SKM-1 treated with dmso at 0.1 percent for 144 hours (cell line): ENCODE measurements around the gene GBP7.
A peak's percentile ranks its signal among the peaks of the same experiment; 100 is the strongest.
"Not testable (repeated sequence)": the region's sequence is repeated elsewhere in the genome, so short reads cannot be mapped to it uniquely, and the experiment has no call there.

ENCODE experiments used
- DNase-seq: peaks from one replicate; lab custom pipeline; 2025; ENCODE audit not compliant: unreplicated experiment; lab: John Stamatoyannopoulos, UW

GBP7 gene

DNA sequence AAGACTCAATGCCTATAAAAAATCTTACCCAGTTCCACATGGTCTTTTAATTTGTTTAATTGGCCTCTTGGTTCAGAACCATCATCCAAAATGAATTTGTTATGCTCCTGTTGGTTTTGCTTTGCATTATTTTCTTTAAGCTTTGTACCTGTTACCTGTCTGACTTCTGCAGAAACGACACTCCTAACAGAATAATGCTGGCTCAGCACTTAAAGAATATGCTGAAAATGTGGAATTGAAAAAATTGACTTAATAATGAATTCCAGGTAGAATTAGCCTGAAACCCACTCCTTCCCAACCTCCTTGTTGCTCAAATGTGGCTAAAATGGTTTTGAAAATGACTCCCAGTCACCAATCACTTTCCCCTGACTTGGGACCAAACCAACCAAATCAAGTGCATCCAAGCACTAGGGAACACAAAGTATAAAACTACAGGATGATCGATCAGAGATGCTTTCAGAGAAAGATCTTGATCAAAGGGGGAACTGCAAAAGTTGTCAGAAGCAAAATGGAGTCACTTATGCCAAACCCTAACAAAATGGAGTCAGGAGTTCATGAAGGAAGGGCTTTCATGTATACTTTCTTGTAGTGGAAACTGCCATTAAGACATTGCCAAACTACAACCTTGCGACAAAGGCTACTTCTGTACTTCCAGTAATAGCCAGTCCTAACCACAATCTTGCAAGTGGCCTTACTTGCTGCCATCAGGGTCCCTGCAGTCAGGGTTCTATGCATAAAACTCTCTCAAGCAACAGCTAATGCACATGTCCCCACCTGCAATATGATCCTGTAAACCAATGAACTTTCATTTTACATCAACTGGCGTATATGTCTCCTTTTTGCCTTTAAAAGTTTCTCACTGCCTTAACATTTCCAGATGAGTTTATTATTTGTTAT, 5.4 kb downstream of the GBP7 start:
- no peak for DNase-seq

DNA sequence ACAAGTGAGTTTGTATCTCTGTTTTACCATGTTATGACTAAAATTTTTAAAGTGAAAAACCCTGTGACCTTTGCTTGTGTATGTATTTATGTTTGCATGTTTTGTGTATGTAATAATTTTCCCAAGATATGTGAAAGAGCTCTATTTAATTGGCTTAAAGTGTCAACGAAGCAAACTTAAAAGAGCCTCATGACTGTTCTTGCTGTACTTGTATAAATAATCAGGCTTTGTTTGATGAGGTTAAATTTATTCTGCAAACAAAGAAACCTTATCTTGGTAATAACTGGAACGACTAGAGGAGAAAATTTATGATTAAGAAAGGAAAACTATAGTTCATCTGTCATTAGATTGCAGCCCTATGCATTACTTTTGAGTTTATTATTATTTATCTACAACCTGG, 6.6 kb downstream of the GBP7 start:
- no peak for DNase-seq

DNA sequence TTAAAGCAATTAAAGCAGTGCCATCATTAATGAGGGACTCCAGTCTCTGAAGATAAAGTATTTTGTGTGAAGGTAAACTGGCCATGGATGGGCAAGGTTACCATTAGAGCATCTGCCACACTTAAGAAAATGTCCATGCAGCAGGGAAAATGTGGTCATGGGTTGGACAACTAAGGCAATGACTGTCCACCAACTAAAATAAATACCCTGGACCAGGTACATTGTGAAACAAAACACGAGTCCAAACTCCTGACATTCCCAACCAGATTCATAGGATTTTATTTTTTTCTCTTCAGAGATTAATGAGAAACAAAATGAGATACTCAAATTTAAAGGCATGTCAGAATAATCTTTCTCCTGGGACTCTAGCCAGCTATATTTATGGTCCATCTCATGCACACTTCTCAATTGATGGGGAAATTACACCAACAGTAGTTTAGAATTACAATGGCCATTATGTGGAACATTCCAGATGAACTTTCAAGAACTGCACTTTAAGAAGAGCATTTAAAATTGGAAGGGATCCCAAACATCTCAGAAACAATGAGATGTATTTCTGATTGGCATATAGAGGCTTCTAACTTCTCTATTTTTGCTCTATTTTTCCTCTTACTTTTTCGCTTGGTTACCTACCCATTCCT, 8.1 kb downstream of the GBP7 start:
- no peak for DNase-seq

DNA sequence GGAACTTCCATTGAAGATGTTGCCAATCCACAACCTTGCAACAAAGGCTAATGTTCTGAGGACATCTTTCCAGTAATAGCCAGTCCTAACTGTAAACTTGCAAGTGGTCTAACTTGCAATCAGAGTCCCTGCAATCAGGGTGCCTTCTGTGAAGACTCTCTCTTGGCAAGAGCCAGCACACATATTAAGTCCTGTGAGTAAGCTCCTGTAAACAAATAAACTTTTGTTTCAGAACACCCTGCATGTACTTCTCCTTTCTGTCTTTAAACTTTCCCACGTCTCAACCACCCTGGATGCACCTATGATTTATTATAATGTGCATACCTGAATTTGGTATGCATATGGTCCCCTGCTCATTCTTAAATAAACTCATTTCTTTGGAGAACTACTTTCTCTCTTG, 9.1 kb downstream of the GBP7 start:
- no peak for DNase-seq

DNA sequence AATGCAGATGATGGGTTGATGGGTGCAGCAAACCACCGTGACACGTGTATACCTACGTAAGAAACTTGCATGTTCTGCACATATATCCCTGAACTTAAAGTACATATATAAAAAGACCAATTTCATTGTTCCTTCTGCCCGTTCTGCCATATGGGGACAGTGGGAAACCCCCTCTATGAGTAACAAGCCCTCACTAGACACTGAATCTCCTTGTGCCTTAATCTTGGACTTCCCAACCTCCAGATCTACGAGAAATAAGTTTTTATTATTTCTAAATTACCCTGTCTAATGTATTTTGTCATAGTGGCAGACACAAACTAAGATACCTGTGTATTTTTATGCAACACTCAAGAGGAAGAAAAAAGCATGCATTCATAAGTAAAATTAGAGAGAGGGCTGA, 10.0 kb downstream of the GBP7 start:
- DNase-seq, result no peak

DNA sequence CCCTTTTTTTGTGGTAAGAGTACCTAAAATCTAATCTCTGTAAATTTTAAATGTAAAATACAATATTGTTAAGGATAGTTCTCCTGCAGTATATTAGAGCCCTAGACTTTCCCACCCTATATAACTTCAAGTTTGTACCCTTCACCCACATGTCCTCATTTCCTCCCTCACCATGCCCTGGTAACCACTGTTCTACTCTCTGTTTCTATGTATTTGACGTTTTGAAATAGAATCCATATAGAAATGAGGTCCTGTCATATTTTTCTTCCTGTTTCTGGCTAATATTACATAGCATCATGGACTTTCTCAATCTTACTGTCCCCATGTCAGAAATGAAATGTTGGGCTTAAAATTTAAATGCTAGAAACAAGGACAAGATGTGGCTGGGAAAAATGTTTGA, 24.8 kb downstream of the GBP7 start:
- no peak for DNase-seq

DNA sequence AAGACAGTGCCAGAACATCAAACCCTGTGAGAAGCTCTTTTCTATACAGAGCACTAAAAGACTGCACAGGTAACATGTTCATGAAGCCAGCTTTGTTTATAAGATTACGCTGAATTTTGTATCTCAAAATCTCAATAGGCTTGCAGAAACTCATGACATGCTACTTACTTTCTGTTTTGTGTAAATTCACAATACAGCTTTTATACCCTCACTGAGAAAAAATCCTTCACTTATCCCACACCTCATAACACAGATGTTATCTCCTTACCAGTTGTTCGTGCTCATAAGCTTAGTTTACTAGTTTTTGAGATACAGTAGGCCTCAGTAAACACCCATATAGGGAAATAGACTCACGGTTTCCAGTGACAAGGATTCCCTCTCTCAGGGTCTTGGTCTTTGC, 25.8 kb downstream of the GBP7 start:
- no peak for DNase-seq

DNA sequence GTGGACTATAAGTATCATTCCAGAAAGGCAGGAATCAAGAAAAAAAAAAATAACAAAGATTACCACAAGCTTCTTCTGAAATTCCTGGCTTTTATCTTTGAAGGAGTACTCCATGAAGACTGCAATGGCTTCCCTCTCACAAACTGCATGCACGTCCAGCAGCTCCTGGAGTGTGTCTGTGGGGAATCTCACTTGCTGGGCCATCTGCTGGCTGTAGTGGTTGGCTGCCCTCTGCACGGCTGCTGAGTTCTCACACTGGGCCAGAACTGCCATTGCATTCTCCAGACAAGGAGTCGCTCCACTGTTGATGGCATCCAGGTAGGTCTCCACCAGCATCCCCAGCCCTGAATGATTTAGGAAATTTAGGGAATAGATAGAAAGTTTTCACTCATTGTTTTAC, 26.6 kb downstream of the GBP7 start:
- DNase-seq, result no peak

DNA sequence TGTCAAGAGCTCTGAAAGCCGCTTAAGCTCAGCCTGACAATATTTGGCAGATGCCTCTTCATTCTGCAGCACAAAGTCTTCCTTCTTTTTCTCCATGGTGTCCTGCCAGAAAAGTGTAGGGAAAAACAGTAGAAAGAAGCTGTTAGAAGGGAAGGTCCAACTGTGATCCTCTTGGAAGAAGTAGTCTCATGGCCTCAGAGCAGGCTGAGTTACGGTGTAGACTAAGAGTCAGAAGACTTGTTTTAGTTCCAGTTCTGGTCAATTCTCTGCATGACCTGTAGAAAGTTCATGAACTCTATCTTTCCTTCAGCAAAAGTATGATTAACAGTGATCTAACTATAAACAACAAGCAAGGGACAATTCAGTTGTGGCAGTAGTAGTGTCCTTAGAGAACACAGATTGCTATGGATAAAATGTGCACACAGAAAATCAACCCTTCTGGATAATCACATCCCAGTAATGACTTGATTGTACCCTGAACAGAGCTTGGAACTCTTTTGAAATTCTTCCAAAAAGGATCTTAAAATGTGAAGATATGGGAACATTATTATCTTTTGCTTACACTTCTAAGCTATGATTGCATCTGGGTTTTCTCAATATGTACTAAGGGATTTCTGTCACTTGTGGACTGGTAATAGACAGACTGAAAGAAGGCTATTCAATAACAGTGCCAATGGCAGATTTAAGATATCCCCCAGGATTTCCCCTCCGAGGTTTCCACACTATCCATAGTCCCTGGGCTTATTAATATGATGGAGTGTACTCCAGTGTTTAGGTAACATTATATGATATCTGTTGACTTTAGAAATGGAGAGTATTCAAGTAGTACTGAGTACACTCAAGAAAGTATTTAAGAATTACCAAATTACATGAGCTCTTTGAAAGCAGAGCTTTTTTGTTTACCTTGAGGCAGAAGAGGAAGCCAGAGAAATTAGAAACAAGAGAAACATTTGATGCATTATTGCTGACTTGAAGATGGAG, 27.8 kb downstream of the GBP7 start:
- no peak for DNase-seq

DNA sequence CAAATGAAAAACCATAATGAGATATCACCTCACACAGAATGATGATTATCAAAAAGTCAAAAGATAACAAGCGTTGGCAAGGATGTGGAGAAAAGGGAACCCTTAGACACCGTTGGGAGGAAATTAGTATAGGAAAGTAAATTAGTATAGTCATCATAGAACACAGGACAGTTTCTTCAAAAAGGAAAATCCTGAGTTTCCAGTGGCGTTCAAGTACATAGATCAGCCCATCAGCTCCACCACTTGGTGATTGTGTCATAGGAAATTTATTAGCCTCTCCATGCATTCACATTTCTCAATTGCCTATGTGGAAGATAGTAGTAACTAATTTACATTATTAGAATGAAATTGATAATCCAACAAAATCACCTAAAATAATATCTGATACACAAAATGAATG, 29.1 kb downstream of the GBP7 start:
- DNase-seq, result no peak

DNA sequence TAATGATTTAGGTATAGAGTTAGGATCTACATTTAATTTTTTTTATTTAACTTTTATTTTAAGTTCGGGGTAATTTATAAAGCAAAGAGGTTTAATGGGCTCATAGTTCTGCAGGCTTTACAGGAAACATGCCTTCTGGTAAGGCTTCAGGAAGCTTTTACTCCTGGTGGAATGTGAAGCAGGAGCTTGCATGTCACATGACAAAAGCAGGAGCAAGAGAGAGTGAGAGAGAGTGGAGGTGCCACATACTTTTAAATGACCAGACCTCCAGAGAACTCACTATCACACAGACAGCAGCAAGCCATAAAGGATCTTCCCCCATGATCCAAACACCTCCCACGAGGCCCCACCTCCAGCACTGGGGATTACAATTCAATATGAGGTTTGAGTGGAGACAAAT, 32.3 kb downstream of the GBP7 start:
- DNase-seq, result no peak

DNA sequence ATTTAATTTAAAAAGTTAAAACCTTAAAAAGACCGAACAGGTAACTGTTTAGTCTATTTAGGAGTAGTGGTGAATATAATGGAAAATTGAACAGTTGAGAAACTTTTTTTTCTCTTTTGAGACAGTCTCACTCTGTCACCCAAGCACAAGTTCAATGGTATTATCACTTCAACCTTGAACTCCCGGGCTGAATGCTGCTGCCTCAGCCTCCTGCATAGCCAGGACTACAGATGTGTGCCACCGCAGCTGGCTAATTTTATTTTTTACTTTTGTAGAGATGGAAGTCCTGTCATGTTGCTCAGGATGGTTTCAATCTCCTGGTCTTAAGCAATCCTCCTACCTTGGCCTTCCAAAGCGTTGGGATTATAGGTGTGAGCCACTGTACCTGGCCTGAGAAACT, 33.6 kb downstream of the GBP7 start:
- DNase-seq, result no peak

DNA sequence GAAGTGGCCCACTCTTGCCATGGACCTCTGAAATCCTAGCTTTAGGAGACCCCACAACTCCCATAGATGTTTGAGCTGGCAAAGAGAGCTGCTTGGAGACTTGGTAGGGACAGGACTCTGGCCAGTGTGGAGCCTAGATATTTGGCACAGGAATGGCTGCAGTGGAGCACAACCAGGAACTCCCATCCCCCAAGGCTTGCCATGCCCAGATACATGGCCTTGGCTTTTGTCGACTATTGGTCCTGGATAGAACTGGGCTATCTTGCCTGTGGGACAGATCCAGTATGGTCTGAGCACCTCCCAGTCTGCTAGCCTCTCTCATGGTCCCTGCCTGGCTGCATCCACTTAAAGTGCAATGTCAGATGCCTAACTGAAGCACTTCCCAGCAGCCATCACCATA, 42.1 kb downstream of the GBP7 start:
- no peak for DNase-seq

DNA sequence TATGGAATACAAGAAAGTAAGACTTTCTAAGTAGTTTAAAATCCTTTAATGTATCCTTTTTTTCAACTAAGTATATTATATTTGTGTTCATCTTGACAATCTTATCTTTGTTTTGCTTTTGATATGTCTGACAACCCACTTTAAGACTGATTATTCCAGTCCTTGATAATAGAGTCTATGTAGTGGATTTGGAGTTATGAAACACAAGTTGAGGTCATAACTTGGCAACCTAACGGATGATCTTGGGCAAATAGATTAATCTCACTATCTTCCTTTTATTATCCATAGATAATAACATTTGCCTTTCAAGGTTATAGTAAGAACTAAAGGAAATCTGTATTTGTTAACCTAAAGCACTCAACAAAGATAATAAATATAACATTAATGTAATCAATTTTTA, 45.1 kb downstream of the GBP7 start:
- no peak for DNase-seq

DNA sequence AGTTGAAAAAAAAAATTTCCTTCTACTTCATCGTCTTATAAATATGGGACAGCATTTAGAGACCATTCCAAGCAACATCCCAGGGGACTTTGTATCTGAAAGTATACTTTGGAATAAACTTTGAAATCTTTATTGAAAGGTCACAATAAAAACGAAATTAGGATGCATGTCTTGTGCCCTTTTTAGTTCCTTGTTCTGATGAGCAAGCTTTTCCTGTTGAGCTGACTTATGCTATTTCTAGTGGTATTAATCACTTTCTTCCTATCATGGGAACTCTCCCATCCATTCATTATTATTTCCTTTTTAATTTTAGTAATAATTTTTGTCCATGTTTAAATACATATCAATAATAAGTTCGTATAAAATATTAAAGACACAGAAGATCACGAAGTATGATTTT, 45.9 kb downstream of the GBP7 start:
- no peak for DNase-seq

DNA sequence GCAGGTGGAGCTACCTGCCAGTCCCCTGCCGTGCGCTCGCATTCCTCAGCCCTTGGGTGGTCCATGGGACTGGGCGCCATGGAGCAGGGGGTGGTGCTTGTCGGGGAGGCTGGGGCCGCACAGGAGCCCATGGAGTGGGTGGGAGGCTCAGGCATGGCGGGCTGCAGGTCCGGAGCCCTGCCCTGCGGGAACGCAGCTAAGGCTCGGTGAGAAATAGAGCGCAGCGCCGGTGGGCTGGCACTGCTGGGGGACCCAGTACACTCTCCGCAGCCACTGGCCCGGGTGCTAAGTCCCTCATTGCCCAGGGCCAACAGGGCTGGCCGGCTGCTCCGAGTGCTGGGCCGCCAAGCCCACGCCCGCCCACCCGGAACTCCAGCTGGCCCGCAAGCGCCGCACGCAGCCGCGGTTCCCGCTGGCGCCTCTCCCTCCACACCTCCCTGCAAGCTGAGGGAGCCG, 47.8 kb downstream of the GBP7 start:
- not testable (repeated sequence) for DNase-seq

DNA sequence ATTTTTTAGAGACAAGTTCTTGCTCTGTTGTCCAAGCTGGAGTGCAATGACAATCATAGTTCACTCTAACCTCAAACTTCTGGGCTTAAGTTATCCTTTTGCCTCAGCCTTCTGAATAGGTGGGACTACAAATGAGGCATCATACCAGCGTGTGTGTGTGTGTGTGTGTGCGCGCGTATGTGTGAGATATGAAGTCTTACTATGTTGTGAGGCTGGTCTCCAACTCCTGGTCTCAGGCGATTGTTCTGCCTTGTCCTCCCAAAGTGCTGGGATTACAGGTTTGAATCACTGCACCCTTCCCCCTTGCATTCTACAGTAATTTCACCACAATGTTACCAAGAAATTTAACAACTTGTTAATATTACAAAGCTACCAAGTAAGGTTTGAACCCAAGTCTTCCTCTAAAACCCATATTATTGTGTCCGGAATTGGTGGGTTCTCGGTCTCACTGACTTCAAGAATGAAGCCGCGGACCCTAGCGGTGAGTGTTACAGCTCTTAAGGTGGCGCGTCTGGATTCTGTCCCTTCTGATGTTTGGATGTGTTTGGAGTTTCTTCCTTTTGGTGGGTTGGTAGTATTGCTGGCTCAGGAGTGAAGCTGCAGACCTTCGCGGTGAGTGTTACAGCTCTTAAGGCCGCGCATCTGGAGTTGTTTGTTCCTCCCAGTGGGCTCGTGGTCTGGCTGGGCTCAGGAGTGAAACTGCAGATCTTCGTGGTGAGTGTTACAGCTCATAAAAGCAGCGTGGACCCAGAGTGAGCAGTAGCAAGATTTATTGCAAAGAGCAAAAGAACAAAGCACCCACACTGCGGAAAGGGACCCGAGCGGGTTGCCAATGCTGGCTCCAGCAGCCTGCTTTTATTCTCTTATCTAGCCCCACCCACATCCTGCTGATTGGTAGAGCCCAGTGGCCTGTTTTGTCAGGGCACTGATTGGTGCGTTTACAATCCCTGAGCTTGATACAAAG, 48.9 kb downstream of the GBP7 start:
- DNase-seq, result not testable (repeated sequence)

DNA sequence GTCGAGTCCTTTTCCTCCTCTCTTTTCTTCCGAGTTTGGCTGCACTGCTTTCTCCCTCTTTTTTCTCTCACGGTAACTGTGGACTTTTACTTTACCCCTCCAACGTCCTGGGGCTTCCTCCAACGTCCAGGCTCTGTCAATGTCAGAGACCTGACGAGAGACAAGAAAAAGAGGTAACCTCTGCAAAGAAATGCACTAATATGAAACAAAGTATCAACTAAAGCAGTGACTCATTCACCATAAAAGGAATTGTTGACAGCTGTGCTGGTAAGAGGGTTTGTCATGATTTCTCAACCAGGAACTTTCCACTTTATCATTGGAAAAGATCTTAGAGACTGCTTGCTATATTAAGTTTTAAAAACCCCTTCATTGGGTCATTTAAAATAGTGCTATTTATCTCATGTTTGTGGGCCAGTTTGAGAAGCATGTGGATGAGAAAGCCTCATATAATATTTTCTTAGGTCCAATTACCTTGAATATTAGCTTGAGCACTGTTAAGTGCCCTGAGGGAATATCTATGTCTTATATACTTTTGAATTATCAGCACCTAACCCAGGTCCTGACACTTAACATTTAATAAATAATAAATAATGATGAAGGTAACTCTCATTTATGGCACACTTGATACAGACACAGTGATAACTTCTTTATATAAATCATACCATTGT, 49.8 kb downstream of the GBP7 start, which contains the start of gene GBP2:
Gene GBP2 (minus strand): TSS at position 202 of the 668 bp plus-strand sequence. CDS start 4,148 bp downstream, outside the sequence.
- DNase-seq, result peak; percentile 33

DNA sequence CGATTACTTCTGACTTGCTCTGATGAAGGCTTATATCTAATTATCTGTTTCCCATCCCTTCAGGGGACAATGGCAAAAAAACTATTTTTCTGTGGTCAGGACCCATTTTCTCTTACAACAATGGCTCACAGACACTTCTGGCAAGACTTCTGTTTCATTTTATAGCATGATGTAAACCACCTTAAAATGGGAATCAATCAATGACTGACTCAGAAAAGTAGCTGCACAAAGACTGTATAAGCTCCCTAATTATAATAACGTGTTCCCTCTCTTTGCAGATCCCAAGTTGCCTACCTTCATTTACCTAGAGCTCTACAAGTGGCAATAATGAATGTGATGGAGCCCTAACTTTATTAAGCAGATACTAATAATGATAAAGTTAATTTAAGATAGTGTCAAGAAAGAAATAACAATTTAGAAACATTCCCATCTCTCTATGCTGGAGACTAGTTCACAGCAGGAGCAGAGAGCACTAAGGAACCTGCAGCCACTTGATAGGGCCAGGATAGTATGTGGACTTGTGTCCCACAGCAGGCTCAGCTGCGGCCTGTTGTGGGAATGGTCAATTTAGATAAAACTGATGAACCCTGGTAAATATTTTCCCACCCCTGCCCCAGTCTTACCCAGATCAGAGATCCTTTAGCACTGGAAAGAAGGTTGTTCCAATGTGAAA, 50.4 kb downstream of the GBP7 start:
- no peak for DNase-seq
